A673 (cell line): ENCODE results near the gene B3GNT4. TPM values are rescaled to one million over a fixed set of nuclear protein-coding genes. Genes with fewer than 3 reads are reported as not detected.

ENCODE experiments used
- BruUV-seq: library from RNA; stranded (reverse); fragments of 400-500 nt; replicated peaks from 2 replicates; lab custom pipeline; 2021; lab: Mats Ljungman, UMichigan
- CTCF ChIA-PET: fragments of 300-600 bp; sonication (Branson Sonifier 250); formaldehyde crosslinking; loops from one replicate; lab custom pipeline; 2022; ENCODE audit warnings: antibody characterized with exemption; lab: Charles Lee
- POLR2A ChIA-PET: fragments of 300-600 bp; sonication (Branson Sonifier 250); formaldehyde crosslinking; loops from one replicate; lab custom pipeline; 2022; ENCODE audit warnings: antibody characterized with exemption; ENCODE audit not compliant: low non-redundant PET; lab: Charles Lee
- DNase-seq: peaks from one replicate; pipeline ENCODE4 v3.0.0-alpha.2; 2015; ENCODE audit warnings: low spot score
- H3K27ac ChIP-seq: fragments of 200-600 bp; sonication (generic); 2 replicates; pipeline ENCODE4 v1.5.1; 2016; ENCODE audit warnings: mixed run types, low read depth, mild to moderate bottlenecking, mixed read lengths, antibody characterized with exemption, low read length; ENCODE audit not compliant: poor library complexity, severe bottlenecking
- H3K27me3 ChIP-seq: fragments of 200-600 bp; sonication (generic); replicated peaks from 2 replicates; pipeline ENCODE4 v1.6.1; 2017; ENCODE audit warnings: mixed run types, low read depth, mild to moderate bottlenecking, mixed read lengths, antibody characterized with exemption, low read length; ENCODE audit not compliant: insufficient read depth, poor library complexity
- H3K36me3 ChIP-seq: fragments of 200-600 bp; sonication (generic); 2 replicates; pipeline ENCODE4 v1.6.1; 2016; ENCODE audit warnings: mixed run types, mild to moderate bottlenecking, mixed read lengths, antibody characterized with exemption, low read length; ENCODE audit not compliant: insufficient read depth, poor library complexity, severe bottlenecking
- H3K4me1 ChIP-seq: fragments of 200-600 bp; sonication (generic); 2 replicates; pipeline ENCODE4 v1.6.1; 2017; ENCODE audit warnings: mixed run types, mild to moderate bottlenecking, mixed read lengths, antibody characterized with exemption, low read length; ENCODE audit not compliant: insufficient read depth, poor library complexity, severe bottlenecking
- H3K4me3 ChIP-seq: fragments of 200-600 bp; sonication (generic); 2 replicates; pipeline ENCODE4 v1.5.1; 2016; ENCODE audit warnings: low read depth, mixed run types, mild to moderate bottlenecking, mixed read lengths, low read length; ENCODE audit not compliant: poor library complexity, severe bottlenecking
- H3K9me3 ChIP-seq: fragments of 200-600 bp; sonication (generic); 2 replicates; pipeline ENCODE4 v1.6.1; 2016; ENCODE audit warnings: mixed run types, low read depth, mild to moderate bottlenecking, mixed read lengths, antibody characterized with exemption, low read length; ENCODE audit not compliant: poor library complexity, severe bottlenecking
- CTCF ChIP-seq: fragments of 300-800, 200-600 bp; sonication (generic); conservative IDR thresholded peaks from 2 replicates; pipeline ENCODE4 v1.5.1; 2017; ENCODE audit warnings: low read depth, mild to moderate bottlenecking, antibody characterized with exemption, low read length, moderate library complexity, mixed read lengths
- EZH2 ChIP-seq: fragments of 200-600 bp; sonication (generic); IDR thresholded peaks from 2 replicates; pipeline ENCODE4 v1.6.1; 2017; ENCODE audit warnings: borderline replicate concordance, low read depth, mild to moderate bottlenecking, mixed read lengths, antibody characterized with exemption, low read length; ENCODE audit not compliant: poor library complexity, severe bottlenecking
- intact Hi-C: fragments of 100-400 bp; cut with micrococcal nuclease; formaldehyde crosslinking; loops from one replicate; pipeline ENCODE4 v1.10.0; 2022; ENCODE audit not compliant: unreplicated experiment
- total RNA-seq: library from RNA; stranded (reverse); gene quantifications from 2 replicates; pipeline ENCODE4 v1.2.3, GENCODE V29; 2021

B3GNT4 gene
- total RNA-seq, 1 experiment from 2014 or later = 0.15 TPM

GRCh38 chr12:122159882-122160281, 43.6 kb upstream of the B3GNT4 start:
- DNase-seq = no peak
- ChIA-PET CTCF (no interaction called here), POLR2A (no interaction called here)
- Histone ChIP-seq H3K36me3 (no peaks in the 10 kb centered on the region), H3K9me3 (no peaks in the 10 kb centered on the region), H3K27ac (no peak overlapping the region), H3K4me1 (no peaks in the 10 kb centered on the region), H3K27me3 (no peaks in the 10 kb centered on the region), H3K4me3 (no peak overlapping the region)
- no TSS peak for BruUV-seq
- intact Hi-C loops = no loop called here
- no peak for TF ChIP-seq EZH2
- no peak for TF ChIP-seq CTCF

GRCh38 chr12:122160761-122161160, 42.7 kb upstream of the B3GNT4 start:
- Histone ChIP-seq H3K4me1 (no peaks in the 10 kb centered on the region), H3K27ac (no peak overlapping the region), H3K36me3 (no peaks in the 10 kb centered on the region), H3K27me3 (no peaks in the 10 kb centered on the region), H3K9me3 (no peaks in the 10 kb centered on the region), H3K4me3 (no peak overlapping the region)
- no peak for DNase-seq
- intact Hi-C loops = no loop called here
- BruUV-seq = no TSS peak
- ChIA-PET POLR2A (no interaction called here), CTCF (no interaction called here)
- TF ChIP-seq CTCF = no peak
- no peak for TF ChIP-seq EZH2

GRCh38 chr12:122161682-122162081, 41.8 kb upstream of the B3GNT4 start:
- no TSS peak for BruUV-seq
- Histone ChIP-seq H3K4me1 (no peaks in the 10 kb centered on the region), H3K27ac (no peak overlapping the region), H3K27me3 (no peaks in the 10 kb centered on the region), H3K9me3 (no peaks in the 10 kb centered on the region), H3K4me3 (no peak overlapping the region), H3K36me3 (no peaks in the 10 kb centered on the region)
- no peak for TF ChIP-seq EZH2
- no peak for TF ChIP-seq CTCF
- ChIA-PET CTCF (no interaction called here), POLR2A (no interaction called here)
- no peak for DNase-seq
- intact Hi-C loops = no loop called here
